H9 (cell line): ENCODE data around the gene ATG7. TPM values are rescaled to one million over a fixed set of nuclear protein-coding genes. Genes with fewer than 3 reads are reported as not detected.

Experiments
- DNase-seq: peaks from one replicate; pipeline ENCODE4 v3.0.0-alpha.2; 2017
- H2AFZ ChIP-seq: one replicate; pipeline ENCODE4 v1.6.1; 2013; ENCODE audit warnings: mild to moderate bottlenecking, low read length, control low read depth, moderate library complexity
- H2AK5ac ChIP-seq: 2 replicates; pipeline ENCODE4 v1.6.1; 2013; ENCODE audit warnings: low read length, control low read depth, mixed read lengths; ENCODE audit not compliant: insufficient read length
- H2BK120ac ChIP-seq: one replicate; pipeline ENCODE4 v1.6.1; 2013; ENCODE audit warnings: low read depth, mild to moderate bottlenecking, low read length, control low read depth, inconsistent platforms; ENCODE audit not compliant: poor library complexity, severe bottlenecking
- H2BK12ac ChIP-seq: 2 replicates; pipeline ENCODE4 v1.6.1; 2013; ENCODE audit warnings: low read length, control low read depth, mixed read lengths, low read depth; ENCODE audit not compliant: insufficient read length
- H2BK15ac ChIP-seq: 2 replicates; pipeline ENCODE4 v1.6.1; 2013; ENCODE audit warnings: low read depth, low read length, control low read depth
- H2BK20ac ChIP-seq: one replicate; pipeline ENCODE4 v1.6.1; 2013; ENCODE audit warnings: low read depth, mild to moderate bottlenecking, low read length, control low read depth, inconsistent platforms; ENCODE audit not compliant: poor library complexity, severe bottlenecking
- H2BK5ac ChIP-seq: 2 replicates; pipeline ENCODE4 v1.6.1; 2013; ENCODE audit warnings: low read length, control low read depth, mixed read lengths; ENCODE audit not compliant: insufficient read length
- H3K14ac ChIP-seq: 2 replicates; pipeline ENCODE4 v1.6.1; 2013; ENCODE audit warnings: low read length, control low read depth; ENCODE audit not compliant: insufficient read depth
- H3K18ac ChIP-seq: 2 replicates; pipeline ENCODE4 v1.6.1; 2013; ENCODE audit warnings: low read depth, mild to moderate bottlenecking, mixed read lengths, low read length, control low read depth; ENCODE audit not compliant: insufficient read length
- H3K23ac ChIP-seq: 2 replicates; pipeline ENCODE4 v1.6.1; 2013; ENCODE audit warnings: low read length, control low read depth, mixed read lengths, low read depth; ENCODE audit not compliant: insufficient read length
- H3K23me2 ChIP-seq: 2 replicates; pipeline ENCODE4 v1.6.1; 2013; ENCODE audit warnings: low read depth, mild to moderate bottlenecking, mixed read lengths, low read length, control low read depth; ENCODE audit not compliant: insufficient read length, poor library complexity, severe bottlenecking
- H3K27ac ChIP-seq: 2 replicates; pipeline ENCODE4 v1.5.1; 2013; ENCODE audit warnings: low read length, control low read depth, mixed read lengths, low read depth; ENCODE audit not compliant: insufficient read length
- H3K27me3 ChIP-seq: 2 replicates; pipeline ENCODE4 v1.6.1; 2013; ENCODE audit warnings: low read length, control low read depth, inconsistent platforms; ENCODE audit not compliant: insufficient read depth
- H3K4ac ChIP-seq: 2 replicates; pipeline ENCODE4 v1.6.1; 2013; ENCODE audit warnings: low read depth, mild to moderate bottlenecking, control low read depth, inconsistent platforms, low read length, moderate library complexity
- H3K4me1 ChIP-seq: 2 replicates; pipeline ENCODE4 v1.6.1; 2013; ENCODE audit warnings: low read length, control low read depth, inconsistent platforms; ENCODE audit not compliant: insufficient read depth
- H3K4me2 ChIP-seq: 2 replicates; pipeline ENCODE4 v1.6.1; 2013; ENCODE audit warnings: low read length, control low read depth, mixed read lengths; ENCODE audit not compliant: insufficient read length, insufficient read depth
- H3K56ac ChIP-seq: 2 replicates; pipeline ENCODE4 v1.6.1; 2013; ENCODE audit warnings: low read depth, mild to moderate bottlenecking, mixed read lengths, low read length, control low read depth; ENCODE audit not compliant: insufficient read length
- H3K79me1 ChIP-seq: 2 replicates; pipeline ENCODE4 v1.6.1; 2013; ENCODE audit warnings: low read depth, mild to moderate bottlenecking, moderate library complexity, low read length, control low read depth, inconsistent platforms; ENCODE audit not compliant: insufficient read depth, poor library complexity, severe bottlenecking
- H3K79me2 ChIP-seq: 2 replicates; pipeline ENCODE4 v1.6.1; 2013; ENCODE audit warnings: low read length, control low read depth, inconsistent platforms; ENCODE audit not compliant: insufficient read depth
- H3K9ac ChIP-seq: 2 replicates; pipeline ENCODE4 v1.6.1; 2013; ENCODE audit warnings: low read length, control low read depth, mixed read lengths; ENCODE audit not compliant: insufficient read length; ENCODE audit errors: extremely low read depth
- H3K9me3 ChIP-seq: one replicate; pipeline ENCODE4 v1.6.1; 2013; ENCODE audit warnings: low read depth, low read length, inconsistent platforms; ENCODE audit not compliant: control insufficient read depth
- H3T11ph ChIP-seq: one replicate; pipeline ENCODE4 v1.6.1; 2013; ENCODE audit warnings: mild to moderate bottlenecking, low read length, control low read depth, inconsistent platforms
- H4K20me1 ChIP-seq: one replicate; pipeline ENCODE4 v1.6.1; 2013; ENCODE audit not compliant: control insufficient read depth, insufficient read length, insufficient read depth
- H4K5ac ChIP-seq: 2 replicates; pipeline ENCODE4 v1.6.1; 2013; ENCODE audit warnings: low read depth, mild to moderate bottlenecking, mixed read lengths, low read length, control low read depth; ENCODE audit not compliant: insufficient read length
- H4K8ac ChIP-seq: replicated peaks from 2 replicates; pipeline ENCODE4 v1.6.1; 2013; ENCODE audit warnings: low read length, control low read depth, mixed read lengths, low read depth; ENCODE audit not compliant: insufficient read length
- H4K91ac ChIP-seq: 2 replicates; pipeline ENCODE4 v1.6.1; 2013; ENCODE audit warnings: low read depth, mild to moderate bottlenecking, moderate library complexity, mixed read lengths, low read length, control low read depth; ENCODE audit not compliant: insufficient read length
- H3K27ac Mint-ChIP-seq, 3 experiments: 2 replicates in 2 of 3; 3 replicates in 1 of 3; pipeline ENCODE4 v1.8.0; 2020 to 2021; ENCODE audit warnings: mixed read lengths in 3 of 3, mild to moderate bottlenecking in 1 of 3, moderate library complexity in 1 of 3
- H3K27me3 Mint-ChIP-seq: 2 replicates; pipeline ENCODE4 v1.8.0; 2021; ENCODE audit warnings: low read depth, mild to moderate bottlenecking, moderate library complexity, mixed read lengths
- H3K36me3 Mint-ChIP-seq, 3 experiments: 2 replicates in 2 of 3; 3 replicates in 1 of 3; pipeline ENCODE4 v1.8.0; 2020 to 2021; ENCODE audit warnings: low read depth in 3 of 3, mixed read lengths in 3 of 3; ENCODE audit not compliant: insufficient read depth in 1 of 3
- H3K4me1 Mint-ChIP-seq, 2 experiments: 2 replicates each; pipeline ENCODE4 v1.8.0; 2020; ENCODE audit warnings: mixed read lengths in 2 of 2
- H3K4me3 Mint-ChIP-seq, 2 experiments: 2 replicates in 1 of 2; 3 replicates in 1 of 2; pipeline ENCODE4 v1.8.0; 2020 to 2021; ENCODE audit warnings: mild to moderate bottlenecking in 2 of 2, mixed read lengths in 2 of 2, moderate library complexity in 1 of 2
- H3K9me3 Mint-ChIP-seq, 2 experiments: 2 replicates in 1 of 2; 3 replicates in 1 of 2; pipeline ENCODE4 v1.8.0; 2020; ENCODE audit warnings: mild to moderate bottlenecking in 2 of 2, mixed read lengths in 2 of 2, moderate library complexity in 1 of 2
- CTCF ChIP-seq: fragments of 200-600 bp; sonication (generic); conservative IDR thresholded peaks from 3 replicates; pipeline ENCODE4 v1.8.0; 2021; ENCODE audit warnings: antibody characterized with exemption, mild to moderate bottlenecking
- WGBS: extraction: QIAGEN DNeasy Blood & Tissue Kit; methylation state at CpG from one replicate; pipeline ENCODE4 v1.1.7; 2013; ENCODE audit warnings: missing lambda C conversion rate, low lambda C conversion rate, mixed read lengths; ENCODE audit not compliant: insufficient read length; ENCODE audit errors: extremely low coverage; 5-methylcytosine and 5-hydroxymethylcytosine counted together
- total RNA-seq: library from RNA; stranded (reverse); gene quantifications from 2 replicates; pipeline ENCODE4 v1.2.1, GENCODE V29; 2021

The ATG7 gene
- total RNA-seq, 1 experiment from 2014 or later, result 17.9 TPM

- H2BK12ac ChIP-seq, result no peak overlapping the region
- H2BK20ac ChIP-seq, result no peak overlapping the region
- no peak overlapping the region for H4K91ac ChIP-seq
- no peak overlapping the region for H4K8ac ChIP-seq
- H2AK5ac ChIP-seq, result no peak overlapping the region
- no peak overlapping the region for H2AFZ ChIP-seq
- no peak overlapping the region for H4K5ac ChIP-seq
- no peaks in the 10 kb centered on the region for H3K79me1 ChIP-seq
- no peak overlapping the region for H3K56ac ChIP-seq
- H4K20me1 ChIP-seq, result no peaks in the 10 kb centered on the region
- H3K18ac ChIP-seq, result no peak overlapping the region
- no peak overlapping the region for H3K9ac ChIP-seq
- Mint-ChIP-seq H3K27ac (no peak overlapping the region), H3K4me1 (0 out of 4 replicates have a peak, but pooled peaks cover 0 to 6% of the 10 kb centered on the region in 2 experiments), H3K9me3 (no peaks in the 10 kb centered on the region), H3K4me3 (no peak overlapping the region), H3K36me3 (no peaks in the 10 kb centered on the region; a peak in 1 of 7 replicates), H3K27me3 (no peaks in the 10 kb centered on the region)
- H2BK120ac ChIP-seq, result no peak overlapping the region
- no peak for DNase-seq
- no peak overlapping the region for H2BK5ac ChIP-seq
- no peak overlapping the region for H3K4ac ChIP-seq
- no peaks in the 10 kb centered on the region for H3K23me2 ChIP-seq
- H3K4me2 ChIP-seq, result no peak overlapping the region
- no peaks in the 10 kb centered on the region for H3K9me3 ChIP-seq
- H3K23ac ChIP-seq, result no peak overlapping the region
- no peaks in the 10 kb centered on the region for H3K4me1 ChIP-seq
- no CpG with 5 or more reads among the region's 2 CpGs for WGBS
- H3K79me2 ChIP-seq, result no peaks in the 10 kb centered on the region
- no peaks in the 10 kb centered on the region for H3K27me3 ChIP-seq
- no peak overlapping the region for H2BK15ac ChIP-seq
- no peak overlapping the region for H3K27ac ChIP-seq
- TF ChIP-seq CTCF, result no peak
- H3T11ph ChIP-seq, result no peak overlapping the region
- no peak overlapping the region for H3K14ac ChIP-seq
Observed at GRCh38 chr3:11447584-11448200, 175.5 kb downstream of the ATG7 start.
